Superior temporal gyrus (tissue), 1 donor: Measurements from ENCODE around the gene SYNE3.

Source experiments
- DNase-seq: peaks from one replicate; pipeline ENCODE4 v3.0.0-alpha.2; 2016; ENCODE audit errors: extremely low spot score

Gene SYNE3

GRCh38 chr14:95540236-95540855 is 23.9 kb upstream of the SYNE3 start:
- no peak for DNase-seq

DNA sequence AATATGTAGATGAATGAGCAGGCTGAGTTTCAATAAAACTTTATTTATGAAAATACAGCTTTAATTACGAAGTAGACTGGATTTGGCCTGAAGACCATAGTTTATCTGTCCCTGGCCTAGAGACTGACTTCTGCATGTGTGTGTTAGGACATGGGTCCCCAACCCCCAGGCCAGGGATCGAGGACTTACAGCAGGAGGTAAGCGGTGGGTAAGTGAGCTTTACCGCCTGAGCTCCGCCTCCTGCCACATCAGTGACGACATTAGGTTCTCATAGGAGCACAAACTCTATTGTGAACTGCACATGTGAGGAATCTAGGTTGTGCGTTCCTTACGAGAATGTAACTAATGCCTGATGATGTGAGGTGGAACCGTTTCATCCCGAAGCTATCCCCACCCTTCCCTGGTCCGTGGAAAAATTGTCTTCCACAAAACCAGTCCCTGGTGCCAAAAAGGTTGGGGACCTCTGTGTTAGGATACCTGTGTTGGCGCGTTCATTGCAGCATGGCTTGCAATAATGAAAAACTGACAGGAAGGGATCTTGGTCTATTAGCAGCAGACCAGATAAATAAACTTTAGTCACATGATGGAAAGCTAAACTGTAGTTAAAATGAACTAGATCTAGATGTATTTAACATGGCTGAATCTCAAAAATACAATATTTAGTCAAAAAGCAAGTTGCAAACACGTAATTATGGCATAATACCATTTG is 22.5 kb upstream of the SYNE3 start:
- no peak for DNase-seq

DNA sequence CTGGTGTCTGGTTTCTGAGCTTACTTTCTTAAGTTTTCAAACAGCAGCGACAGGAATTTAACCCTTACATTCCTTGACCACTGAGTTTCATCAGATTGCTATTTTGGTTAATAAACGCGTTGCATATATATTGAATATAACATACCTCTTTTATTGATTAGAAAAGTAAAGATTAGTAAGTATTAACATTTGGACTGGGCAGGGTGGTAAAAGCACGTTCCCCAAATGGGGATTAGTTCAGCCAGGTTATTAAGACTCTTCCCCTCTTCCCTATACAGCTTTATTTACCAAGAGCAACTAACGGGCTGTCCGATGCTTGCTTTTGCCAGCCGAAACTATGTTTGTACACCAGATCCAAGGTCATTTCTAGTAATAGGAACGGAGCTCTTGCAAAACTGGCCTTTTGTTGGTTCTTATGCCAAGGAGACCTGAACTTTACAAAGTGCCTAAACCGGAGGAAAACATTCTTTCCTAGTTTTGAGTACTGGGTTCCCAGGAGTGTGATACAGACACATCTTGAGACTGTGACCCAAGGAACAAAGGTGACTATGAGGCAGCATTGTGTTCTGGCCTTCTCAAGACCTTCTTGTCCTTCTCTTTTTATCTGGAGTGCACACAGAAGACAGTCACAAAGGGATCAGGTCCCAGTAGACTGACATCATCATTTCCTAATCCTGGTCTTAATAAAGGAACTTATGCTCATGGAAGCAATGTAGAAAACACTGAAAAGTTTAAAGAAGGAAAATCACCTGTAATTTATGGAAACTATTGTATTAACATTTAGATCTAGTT is 21.0 kb upstream of the SYNE3 start:
- no peak for DNase-seq

DNA sequence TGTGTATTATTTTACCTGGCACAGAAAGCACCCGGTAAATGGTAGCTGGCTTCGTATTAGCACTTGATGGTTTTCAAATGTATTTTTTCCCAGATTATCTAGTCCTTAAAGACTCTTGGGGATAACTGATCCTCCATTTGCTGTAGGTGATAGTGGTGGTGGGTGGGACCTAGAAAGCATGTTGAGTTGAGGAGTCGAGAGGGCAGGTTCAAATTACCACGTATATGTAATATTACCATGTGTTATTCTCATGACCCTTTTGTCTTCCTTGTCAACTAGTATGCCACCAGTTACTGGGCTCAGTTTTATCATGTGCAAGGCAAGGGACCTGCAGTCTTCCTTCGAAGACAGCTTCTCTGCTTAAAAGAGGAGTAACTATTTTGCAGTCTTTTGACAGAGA is 20.2 kb upstream of the SYNE3 start:
- no peak for DNase-seq

GRCh38 chr14:95536036-95536593 is 19.7 kb upstream of the SYNE3 start:
- DNase-seq: no peak

DNA sequence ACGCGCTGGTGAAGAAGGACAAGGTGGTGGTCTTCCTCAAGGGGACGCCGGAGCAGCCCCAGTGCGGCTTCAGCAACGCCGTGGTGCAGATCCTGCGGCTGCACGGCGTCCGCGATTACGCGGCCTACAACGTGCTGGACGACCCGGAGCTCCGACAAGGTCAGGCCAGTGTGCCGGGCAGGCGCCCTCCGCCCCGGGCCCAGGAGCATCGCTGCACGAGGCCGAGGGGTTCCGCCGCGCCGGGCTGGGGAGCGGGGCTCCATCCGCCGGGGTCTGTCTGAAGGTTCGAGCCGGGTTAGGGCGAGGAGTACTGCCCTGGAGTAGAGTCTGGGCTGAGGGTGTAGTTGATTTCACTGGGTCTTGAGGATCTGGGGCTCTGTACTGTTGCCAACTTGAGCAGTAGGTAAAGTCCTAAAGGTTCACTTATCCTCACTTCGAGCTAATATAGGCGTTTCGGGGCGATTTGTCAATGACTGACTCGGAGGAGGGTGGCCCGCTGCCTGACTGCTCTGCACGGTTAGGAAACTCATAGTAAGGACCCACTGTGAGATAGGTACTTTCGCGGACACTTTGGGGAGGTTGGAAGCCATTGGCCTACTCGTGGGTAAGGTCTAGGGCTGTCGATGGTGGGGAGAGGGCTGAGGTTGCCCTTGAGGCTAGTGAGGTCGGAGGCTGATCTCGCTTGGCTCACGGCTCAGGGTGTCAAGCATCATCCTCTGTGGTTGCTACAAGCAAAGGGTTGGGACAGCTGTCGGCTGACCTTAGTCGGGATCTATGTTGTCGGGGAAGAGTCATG is 19.0 kb upstream of the SYNE3 start:
- no peak for DNase-seq

DNA sequence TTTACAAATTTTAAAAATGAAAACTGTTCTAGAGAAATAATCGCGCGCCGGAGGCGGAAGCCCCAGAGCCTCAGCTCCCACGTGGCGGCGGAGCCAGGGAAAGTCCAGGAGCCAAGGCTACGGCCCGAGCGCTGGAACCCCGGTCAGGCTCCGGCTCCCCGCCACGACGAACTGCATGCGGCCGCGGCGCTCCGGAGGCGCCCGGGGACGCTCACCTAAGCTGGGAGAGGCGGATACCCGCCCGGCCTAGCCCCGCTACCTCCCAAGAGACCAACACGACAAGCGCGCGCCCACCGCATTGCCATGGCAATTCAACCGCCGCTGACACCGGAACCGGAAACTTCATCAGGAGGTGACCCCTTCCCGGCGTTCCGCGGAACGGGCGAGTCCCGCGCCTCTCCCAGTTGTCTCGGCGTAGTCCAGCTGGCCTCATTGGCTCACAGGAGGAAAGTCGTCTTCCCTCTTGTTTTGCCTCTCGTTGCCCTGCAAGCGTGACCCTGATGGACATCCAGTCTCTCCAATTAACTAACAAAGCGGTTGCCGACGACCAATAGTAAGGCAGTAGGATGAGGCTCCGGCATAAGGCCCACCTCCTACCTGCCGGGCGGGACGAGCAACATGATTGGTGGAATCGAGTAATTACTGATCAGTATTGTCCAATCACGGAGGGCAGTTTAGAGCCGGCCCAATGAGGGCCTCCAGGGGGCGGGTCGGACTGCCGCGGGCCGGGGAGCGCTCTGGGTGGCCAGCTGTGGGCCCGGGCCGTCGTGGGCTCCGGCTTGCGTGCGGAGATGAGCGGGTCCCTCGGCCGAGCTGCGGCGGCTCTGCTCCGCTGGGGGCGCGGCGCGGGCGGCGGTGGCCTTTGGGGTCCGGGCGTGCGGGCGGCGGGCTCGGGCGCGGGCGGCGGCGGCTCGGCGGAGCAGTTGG is 18.1 kb upstream of the SYNE3 start, which contains the start of gene GLRX5:
GLRX5 (plus strand) TSS at position 752 of the 927 bp plus-strand sequence; CDS start at position 792, 40 bp downstream.
- peak; percentile 100 for DNase-seq

- DNase-seq: no peak
These were observed 17.4 kb upstream of the SYNE3 start for GRCh38 chr14:95533822-95534221.

GRCh38 chr14:95533391-95533821 is 17.0 kb upstream of the SYNE3 start:
- DNase-seq: no peak

GRCh38 chr14:95531969-95532368 is 15.5 kb upstream of the SYNE3 start:
- DNase-seq: no peak

DNA sequence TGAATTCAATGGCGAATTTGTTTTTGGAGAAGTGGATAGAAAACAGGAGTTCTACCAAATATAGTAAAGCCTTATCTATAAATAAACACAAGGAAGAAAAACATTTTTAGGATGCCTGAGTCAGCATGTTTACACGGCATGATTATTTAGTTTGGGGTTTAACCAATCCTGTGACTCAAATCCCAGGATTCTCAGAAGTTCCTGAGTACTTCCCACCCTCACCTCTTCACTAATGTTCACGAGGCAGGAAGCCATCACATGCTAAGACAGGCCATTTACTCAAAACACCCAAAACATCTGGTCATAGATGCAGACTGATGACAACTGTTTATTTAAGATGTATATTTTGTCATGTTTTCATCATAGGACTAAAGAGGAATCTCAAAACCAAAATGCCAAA is 15.0 kb upstream of the SYNE3 start:
- no peak for DNase-seq

- DNase-seq: no peak
These were observed 14.2 kb upstream of the SYNE3 start for GRCh38 chr14:95530473-95531276.

DNA sequence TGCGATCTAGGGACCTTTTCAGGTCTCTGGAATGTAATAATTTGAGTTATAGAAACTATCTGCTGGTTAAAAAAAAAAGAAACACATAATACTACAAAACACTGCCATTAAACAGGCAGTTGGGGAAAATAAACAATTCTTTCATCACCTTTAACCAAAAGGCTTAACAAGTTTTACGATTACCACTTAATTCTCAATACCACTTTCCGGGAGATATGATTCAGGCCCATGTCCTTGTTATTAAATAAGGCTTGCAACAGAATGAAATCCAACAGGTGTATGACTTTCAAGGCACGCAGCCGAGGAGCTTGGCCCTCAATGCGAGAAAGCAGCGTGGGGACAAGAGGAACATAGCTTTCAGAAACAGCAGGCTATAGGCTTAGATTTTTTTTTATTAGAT is 12.8 kb upstream of the SYNE3 start:
- DNase-seq: no peak

DNA sequence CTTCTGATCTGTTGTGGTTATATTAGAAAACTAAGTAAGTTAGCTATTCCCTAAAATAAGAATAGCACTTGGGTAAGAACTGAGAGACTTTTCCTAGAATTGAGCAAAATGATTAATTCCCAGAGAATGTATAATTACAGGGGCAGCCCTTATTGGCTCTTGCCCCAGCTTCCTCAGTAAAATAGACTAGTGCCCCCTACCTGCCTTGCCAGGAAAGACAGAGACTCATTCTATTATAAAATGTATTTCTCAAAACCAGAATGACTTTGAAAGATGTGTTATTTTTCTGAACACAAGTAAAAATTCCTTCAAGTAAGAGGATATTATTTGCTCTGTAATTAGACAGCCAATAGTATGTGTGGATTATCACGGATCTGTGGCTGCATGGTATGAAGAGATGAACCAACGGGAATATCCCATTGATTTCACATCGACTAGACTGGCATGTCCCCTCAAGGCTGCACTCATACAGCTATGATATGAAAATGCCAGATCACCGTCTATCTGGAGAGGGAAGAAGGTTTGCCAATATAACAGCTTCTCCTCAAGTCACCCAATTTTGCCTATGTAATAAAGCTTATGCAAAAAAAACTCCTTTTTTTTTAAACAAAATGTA is 11.0 kb upstream of the SYNE3 start:
- peak; percentile 88 for DNase-seq

DNA sequence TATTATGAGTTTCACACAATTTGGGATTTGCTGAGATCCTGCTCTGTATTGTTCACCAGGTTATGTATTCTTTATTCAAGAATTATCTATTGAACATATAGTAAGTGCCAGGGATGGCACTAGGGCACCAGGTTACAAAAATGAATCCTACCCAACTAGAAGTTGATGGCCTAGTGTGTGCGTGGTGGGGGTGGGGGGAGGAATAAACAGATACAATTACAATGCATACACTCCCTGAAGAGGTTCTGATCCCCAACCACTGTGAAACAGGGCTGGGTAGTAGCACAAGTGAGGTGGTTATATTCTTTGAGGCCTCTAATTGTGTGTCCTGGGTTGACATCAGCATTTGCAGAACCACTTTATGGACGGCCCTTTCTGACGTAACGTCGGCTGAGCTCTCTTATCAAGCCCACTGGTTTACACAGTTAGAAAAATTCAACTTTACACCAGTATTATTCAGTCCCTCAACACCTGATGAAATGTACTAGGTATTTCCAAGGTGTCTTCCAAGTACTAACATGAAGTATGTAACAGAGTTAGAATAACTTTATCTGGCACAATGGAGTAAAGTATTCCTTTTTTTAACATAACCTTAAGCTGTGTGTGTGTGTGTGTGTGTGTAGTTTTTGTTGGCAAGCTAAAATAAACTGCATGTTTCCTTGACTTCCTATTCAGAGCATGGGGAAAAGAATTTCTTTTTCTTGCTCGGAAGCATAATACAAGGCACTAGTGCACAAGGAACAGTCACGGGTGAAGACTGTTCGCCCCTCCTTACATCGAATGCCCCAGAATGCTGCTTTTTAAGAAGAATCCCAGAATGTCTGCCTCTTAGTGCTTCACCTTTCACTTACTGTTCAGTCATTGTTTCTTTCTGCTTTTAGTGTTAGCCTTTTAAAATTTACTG is 10.3 kb upstream of the SYNE3 start:
- DNase-seq: no peak

DNA sequence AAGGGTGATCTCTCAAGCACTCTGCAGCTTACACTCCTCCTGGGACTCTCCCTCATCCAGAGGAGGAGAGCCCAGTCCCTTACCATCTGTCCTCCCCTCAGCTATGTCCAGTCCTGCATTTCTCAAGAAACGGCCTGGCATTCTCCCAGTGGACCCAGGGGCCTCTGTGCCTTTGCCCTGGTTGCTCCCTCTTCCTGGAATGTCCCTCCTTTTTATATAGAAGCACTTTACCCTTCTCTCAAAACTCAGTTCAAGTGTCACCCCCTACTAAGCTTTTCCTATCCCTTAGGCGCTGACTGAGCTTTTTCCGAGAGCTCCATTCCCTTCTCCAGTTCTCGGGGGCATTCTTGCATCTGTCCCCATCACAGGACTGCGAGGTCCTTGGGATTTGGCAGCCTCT is 9.5 kb upstream of the SYNE3 start:
- no peak for DNase-seq

DNA sequence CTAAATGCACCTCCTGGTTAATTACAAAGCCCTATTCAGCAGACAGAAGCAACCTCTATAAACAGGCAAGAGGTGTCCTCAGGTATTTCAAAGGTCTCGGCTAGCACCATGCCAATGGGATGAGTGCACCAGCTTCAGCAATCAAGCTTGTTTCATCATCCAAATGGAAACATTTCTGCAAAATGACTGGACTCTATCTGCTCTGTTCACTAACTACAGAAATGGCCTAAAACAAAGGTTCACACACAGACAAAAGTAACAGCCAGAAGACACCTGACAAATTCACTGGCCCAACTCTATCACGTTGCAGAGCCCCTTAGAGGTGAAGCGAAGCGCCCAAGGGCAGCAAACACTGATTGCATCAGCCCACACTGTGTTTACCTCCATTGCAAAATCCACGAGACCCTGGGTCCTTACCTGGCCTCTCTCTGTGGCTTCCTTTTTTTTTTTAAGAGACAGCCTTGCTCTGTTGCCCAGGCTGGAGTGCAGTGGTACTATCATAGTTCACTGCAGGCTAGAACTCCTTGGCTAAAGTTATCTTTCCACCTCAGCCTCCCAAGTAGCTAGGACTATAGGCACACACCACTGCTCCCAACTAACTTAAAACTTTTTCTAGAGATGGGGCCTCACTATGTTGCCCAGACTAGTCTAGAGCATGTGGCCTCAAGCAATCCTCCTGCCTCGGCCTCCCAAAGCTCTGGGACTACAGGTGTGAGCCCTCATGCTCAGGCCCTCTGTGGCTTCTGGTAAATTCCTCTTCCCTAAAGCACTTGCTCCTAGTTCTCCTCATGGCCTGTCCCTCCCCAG is 8.5 kb upstream of the SYNE3 start:
- DNase-seq: no peak
